ENCODE results near the gene GSTO1. TPM values are rescaled to one million over a fixed set of nuclear protein-coding genes. Genes with fewer than 3 reads are reported as not detected.

The GSTO1 gene
- total and polyA plus RNA-seq, 9 of the 15 experiments (the other 6 are each of a cell fraction or from before 2014, with no cell fraction given): 136 to 592 (median 237) TPM

DNA sequence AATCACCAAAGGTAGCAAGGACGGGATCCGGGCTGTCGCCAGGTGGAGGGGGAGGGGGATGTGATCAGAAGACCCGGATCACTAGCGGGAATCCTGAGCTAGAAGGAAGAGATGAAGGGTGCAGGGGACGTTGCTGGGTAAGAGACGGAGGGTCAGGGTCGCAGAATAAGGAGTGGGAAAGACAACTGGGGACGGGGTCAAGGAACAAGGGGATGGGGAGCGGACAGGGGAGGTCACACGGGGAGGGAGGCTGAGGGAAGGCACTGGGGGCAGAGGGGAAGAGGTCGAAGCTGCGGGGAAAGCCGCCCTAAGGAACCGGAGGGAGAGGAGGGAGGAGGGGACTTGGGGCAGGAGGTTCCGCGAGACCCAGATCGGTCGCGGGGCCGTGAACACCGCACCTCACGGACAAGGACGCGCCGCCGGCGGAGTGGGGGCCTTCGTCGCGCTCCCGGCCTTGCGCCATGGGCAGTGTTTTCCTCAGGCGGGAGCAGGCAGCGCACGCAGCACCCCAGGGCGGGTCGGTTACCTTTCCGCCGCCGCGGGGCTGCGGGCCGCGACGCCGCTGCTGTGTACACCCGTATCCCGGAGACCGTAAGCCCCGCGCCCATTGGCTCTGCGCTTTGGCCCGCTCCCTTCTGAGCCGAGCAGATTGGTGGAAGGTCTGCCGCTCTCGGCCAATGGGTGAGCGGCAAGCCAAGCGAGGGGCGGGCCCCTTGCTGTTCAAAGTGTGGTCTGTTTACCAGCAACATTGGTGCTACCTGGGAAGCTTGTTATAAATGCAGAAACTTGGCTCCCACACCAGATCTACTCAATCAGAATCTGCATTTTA, 22.7 kb upstream of the GSTO1 start, which contains the start of gene CFAP43 (continued):
- TF ChIP-seq, protein P1, sequence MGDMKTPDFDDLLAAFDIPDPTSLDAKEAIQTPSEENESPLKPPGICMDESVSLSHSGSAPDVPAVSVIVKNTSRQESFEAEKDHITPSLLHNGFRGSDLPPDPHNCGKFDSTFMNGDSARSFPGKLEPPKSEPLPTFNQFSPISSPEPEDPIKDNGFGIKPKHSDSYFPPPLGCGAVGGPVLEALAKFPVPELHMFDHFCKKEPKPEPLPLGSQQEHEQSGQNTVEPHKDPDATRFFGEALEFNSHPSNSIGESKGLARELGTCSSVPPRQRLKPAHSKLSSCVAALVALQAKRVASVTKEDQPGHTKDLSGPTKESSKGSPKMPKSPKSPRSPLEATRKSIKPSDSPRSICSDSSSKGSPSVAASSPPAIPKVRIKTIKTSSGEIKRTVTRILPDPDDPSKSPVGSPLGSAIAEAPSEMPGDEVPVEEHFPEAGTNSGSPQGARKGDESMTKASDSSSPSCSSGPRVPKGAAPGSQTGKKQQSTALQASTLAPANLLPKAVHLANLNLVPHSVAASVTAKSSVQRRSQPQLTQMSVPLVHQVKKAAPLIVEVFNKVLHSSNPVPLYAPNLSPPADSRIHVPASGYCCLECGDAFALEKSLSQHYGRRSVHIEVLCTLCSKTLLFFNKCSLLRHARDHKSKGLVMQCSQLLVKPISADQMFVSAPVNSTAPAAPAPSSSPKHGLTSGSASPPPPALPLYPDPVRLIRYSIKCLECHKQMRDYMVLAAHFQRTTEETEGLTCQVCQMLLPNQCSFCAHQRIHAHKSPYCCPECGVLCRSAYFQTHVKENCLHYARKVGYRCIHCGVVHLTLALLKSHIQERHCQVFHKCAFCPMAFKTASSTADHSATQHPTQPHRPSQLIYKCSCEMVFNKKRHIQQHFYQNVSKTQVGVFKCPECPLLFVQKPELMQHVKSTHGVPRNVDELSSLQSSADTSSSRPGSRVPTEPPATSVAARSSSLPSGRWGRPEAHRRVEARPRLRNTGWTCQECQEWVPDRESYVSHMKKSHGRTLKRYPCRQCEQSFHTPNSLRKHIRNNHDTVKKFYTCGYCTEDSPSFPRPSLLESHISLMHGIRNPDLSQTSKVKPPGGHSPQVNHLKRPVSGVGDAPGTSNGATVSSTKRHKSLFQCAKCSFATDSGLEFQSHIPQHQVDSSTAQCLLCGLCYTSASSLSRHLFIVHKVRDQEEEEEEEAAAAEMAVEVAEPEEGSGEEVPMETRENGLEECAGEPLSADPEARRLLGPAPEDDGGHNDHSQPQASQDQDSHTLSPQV (IDR thresholded peaks at IDR 0.05): no peak
- TF ChIP-seq ELF2 (CRISPR knock-in tag; IDR thresholded peaks at IDR 0.05): no peak
- TF ChIP-seq SMARCB1 (IDR thresholded peaks at IDR 0.05; ENCODE audit: insufficient read length, low read depth): no peak
- peak; percentile 34; the same call in 1 of the 2 replicates for TF ChIP-seq EP400 (IDR thresholded peaks at IDR 0.05)
- TF ChIP-seq, protein P2, sequence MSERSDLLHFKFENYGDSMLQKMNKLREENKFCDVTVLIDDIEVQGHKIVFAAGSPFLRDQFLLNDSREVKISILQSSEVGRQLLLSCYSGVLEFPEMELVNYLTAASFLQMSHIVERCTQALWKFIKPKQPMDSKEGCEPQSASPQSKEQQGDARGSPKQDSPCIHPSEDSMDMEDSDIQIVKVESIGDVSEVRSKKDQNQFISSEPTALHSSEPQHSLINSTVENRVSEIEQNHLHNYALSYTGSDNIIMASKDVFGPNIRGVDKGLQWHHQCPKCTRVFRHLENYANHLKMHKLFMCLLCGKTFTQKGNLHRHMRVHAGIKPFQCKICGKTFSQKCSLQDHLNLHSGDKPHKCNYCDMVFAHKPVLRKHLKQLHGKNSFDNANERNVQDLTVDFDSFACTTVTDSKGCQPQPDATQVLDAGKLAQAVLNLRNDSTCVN (CRISPR knock-in tag; IDR thresholded peaks at IDR 0.05): no peak
- no peak for TF ChIP-seq MECOM (CRISPR knock-in tag; IDR thresholded peaks at IDR 0.05)
- TF ChIP-seq RBM34 (IDR thresholded peaks at IDR 0.05; ENCODE audit: borderline replicate concordance, insufficient read depth, low read length): no peak
- TF ChIP-seq ZNF668 (CRISPR knock-in tag; IDR thresholded peaks at IDR 0.05): no peak
- TF ChIP-seq DMBX1 (CRISPR knock-in tag; IDR thresholded peaks at IDR 0.05; ENCODE audit: borderline replicate concordance): no peak
- no peak for TF ChIP-seq ZBTB34 (CRISPR knock-in tag; IDR thresholded peaks at IDR 0.05)
- TF ChIP-seq MTA2 (IDR thresholded peaks at IDR 0.05; ENCODE audit: low read depth): no peak
- peak; percentile 85 for TF ChIP-seq MXI1 (IDR thresholded peaks at IDR 0.05; ENCODE audit: low read depth, low read length)
- no peak for TF ChIP-seq EP300 (IDR thresholded peaks at IDR 0.05; ENCODE audit: low read length)
- TF ChIP-seq EGR1 (conservative IDR thresholded peaks at IDR 0.05): no peak
- no peak for TF ChIP-seq XRCC4 (IDR thresholded peaks at IDR 0.05; ENCODE audit: extremely low read depth, insufficient read depth, insufficient read length)
- TF ChIP-seq SNAPC5 (CRISPR knock-in tag; IDR thresholded peaks at IDR 0.05): no peak
- TF ChIP-seq PRMT5 (CRISPR knock-in tag; IDR thresholded peaks at IDR 0.05): no peak
- no peak for TF ChIP-seq ZNF347 (CRISPR knock-in tag; IDR thresholded peaks at IDR 0.05; ENCODE audit: low read depth)
- TF ChIP-seq, protein P3, sequence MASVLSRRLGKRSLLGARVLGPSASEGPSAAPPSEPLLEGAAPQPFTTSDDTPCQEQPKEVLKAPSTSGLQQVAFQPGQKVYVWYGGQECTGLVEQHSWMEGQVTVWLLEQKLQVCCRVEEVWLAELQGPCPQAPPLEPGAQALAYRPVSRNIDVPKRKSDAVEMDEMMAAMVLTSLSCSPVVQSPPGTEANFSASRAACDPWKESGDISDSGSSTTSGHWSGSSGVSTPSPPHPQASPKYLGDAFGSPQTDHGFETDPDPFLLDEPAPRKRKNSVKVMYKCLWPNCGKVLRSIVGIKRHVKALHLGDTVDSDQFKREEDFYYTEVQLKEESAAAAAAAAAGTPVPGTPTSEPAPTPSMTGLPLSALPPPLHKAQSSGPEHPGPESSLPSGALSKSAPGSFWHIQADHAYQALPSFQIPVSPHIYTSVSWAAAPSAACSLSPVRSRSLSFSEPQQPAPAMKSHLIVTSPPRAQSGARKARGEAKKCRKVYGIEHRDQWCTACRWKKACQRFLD (CRISPR knock-in tag; IDR thresholded peaks at IDR 0.05): no peak
- no peak for TF ChIP-seq HIVEP1 (CRISPR knock-in tag; IDR thresholded peaks at IDR 0.05)
